Measurements from ENCODE around the gene MRPL20.

GRCh38 chr1:1402072-1402900 lies 4.8 kb downstream of the MRPL20 start:
- TF ChIP-seq CTCF (IDR thresholded peaks at IDR 0.05): no peak
- TF ChIP-seq EP300 (IDR thresholded peaks at IDR 0.05): no peak
